Mammary epithelial cell (primary cell): ENCODE data around the gene CHAF1B.

Experiments used
- CTCF ChIP-seq, 2 donors: IDR thresholded peaks in 1 of 2; conservative IDR thresholded peaks in 1 of 2; 2 replicates each; pipeline ENCODE4 v1.5.1; 2011 to 2012; ENCODE audit warnings: inconsistent platforms in 2 of 2, low read length in 2 of 2, mild to moderate bottlenecking in 2 of 2, control low read depth in 1 of 2, low read depth in 1 of 2; ENCODE audit not compliant: insufficient read depth in 1 of 2; ENCODE audit errors: extremely low read depth in 1 of 2
- EZH2 ChIP-seq: IDR thresholded peaks from 2 replicates; pipeline ENCODE4 v1.6.1; 2012; ENCODE audit warnings: low read length, inconsistent platforms, borderline replicate concordance

GRCh38 chr21:36384885-36385232 lies 333 bp upstream of the CHAF1B start:
- TF ChIP-seq CTCF (conservative IDR thresholded peaks at IDR 0.05 in 1 of 2, IDR thresholded peaks at IDR 0.05 in 1 of 2; ENCODE audit: extremely low read depth in 1 of 2, insufficient read depth in 1 of 2, low read depth in 1 of 2, low read length in 2 of 2) (no peak), EZH2 (no peak)
